Lower lobe of right lung (tissue), 2 donors: ENCODE measurements around the gene COG6. TPM values are rescaled to one million over a fixed set of nuclear protein-coding genes. Genes with fewer than 3 reads are reported as not detected.

Source experiments
- ATAC-seq, 2 donors: fragments of 200-7000 bp; cut with Tn5 transposase; one replicate each; pipeline ENCODE4 v1.9.1; 2020 to 2022; ENCODE audit warnings: mild to moderate bottlenecking in 2 of 2, moderate library complexity in 2 of 2
- DNase-seq: peaks from one replicate; pipeline ENCODE4 v3.0.0-alpha.2; 2020
- H3K27ac ChIP-seq: fragments of 200-600 bp; one replicate; pipeline ENCODE4 v1.8.0; 2022
- H3K27me3 ChIP-seq: fragments of 200-600 bp; one replicate; pipeline ENCODE4 v1.8.0; 2022; ENCODE audit warnings: low read depth
- H3K36me3 ChIP-seq: fragments of 200-600 bp; one replicate; pipeline ENCODE4 v1.8.0; 2022; ENCODE audit warnings: mild to moderate bottlenecking
- H3K4me1 ChIP-seq: fragments of 200-600 bp; one replicate; pipeline ENCODE4 v1.8.0; 2022
- H3K4me3 ChIP-seq: fragments of 200-600 bp; one replicate; pipeline ENCODE4 v1.8.0; 2022; ENCODE audit warnings: mild to moderate bottlenecking
- H3K9me3 ChIP-seq: fragments of 200-600 bp; one replicate; pipeline ENCODE4 v1.8.0; 2022
- intact Hi-C: fragments of 100-400 bp; cut with DNase I; formaldehyde crosslinking; loops from one replicate; pipeline ENCODE4 v1.11.0; 2022
- total RNA-seq: library from RNA; stranded (reverse); fragmentation: NEBNext Ultra II Directional; extraction: Animal tissue kit (Norgen Biotek cat#: 25700); gene quantifications from one replicate; pipeline ENCODE4 v1.2.1, GENCODE V29; 2021
- TF ChIP-seq, protein P1 (sequence below): fragments of 200-600 bp; IDR thresholded peaks from one replicate; pipeline ENCODE4 v1.8.0; 2022; ENCODE audit warnings: antibody characterized with exemption, mild to moderate bottlenecking
- donor health status: DM: no; HTN: yes; CAD: no; lungs with severe emphysema.

Gene COG6
- total RNA-seq, 1 donor from 2014 or later = 28.6 TPM

DNA sequence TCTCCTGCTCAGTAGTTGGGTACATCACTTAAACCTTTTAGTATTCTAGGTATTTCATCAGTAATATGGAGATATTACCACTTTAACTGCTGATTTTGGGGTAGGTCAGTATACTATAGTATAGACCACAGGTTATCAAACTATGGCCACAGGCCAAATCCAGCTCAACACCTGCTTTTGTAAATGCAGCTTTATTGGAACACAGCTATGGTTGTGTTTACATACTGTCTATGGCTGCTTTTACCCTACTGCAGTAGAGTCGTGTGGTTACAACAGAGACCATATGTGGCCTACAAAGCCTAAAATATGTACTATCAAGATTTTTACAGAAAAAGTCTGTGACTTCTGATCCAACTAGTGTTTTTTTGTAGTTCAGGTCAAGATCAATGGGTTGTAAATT lies 10.3 kb downstream of the COG6 start:
- H3K4me1 ChIP-seq = no peaks in the 10 kb centered on the region
- no peaks in the 10 kb centered on the region for H3K9me3 ChIP-seq
- ATAC-seq = no peak
- intact Hi-C loops = no loop called here
- H3K36me3 ChIP-seq = peaks cover 22% of the 10 kb centered on the region
- H3K27me3 ChIP-seq = no peaks in the 10 kb centered on the region
- no peak overlapping the region for H3K4me3 ChIP-seq
- no peak overlapping the region for H3K27ac ChIP-seq
- TF ChIP-seq, protein P1, sequence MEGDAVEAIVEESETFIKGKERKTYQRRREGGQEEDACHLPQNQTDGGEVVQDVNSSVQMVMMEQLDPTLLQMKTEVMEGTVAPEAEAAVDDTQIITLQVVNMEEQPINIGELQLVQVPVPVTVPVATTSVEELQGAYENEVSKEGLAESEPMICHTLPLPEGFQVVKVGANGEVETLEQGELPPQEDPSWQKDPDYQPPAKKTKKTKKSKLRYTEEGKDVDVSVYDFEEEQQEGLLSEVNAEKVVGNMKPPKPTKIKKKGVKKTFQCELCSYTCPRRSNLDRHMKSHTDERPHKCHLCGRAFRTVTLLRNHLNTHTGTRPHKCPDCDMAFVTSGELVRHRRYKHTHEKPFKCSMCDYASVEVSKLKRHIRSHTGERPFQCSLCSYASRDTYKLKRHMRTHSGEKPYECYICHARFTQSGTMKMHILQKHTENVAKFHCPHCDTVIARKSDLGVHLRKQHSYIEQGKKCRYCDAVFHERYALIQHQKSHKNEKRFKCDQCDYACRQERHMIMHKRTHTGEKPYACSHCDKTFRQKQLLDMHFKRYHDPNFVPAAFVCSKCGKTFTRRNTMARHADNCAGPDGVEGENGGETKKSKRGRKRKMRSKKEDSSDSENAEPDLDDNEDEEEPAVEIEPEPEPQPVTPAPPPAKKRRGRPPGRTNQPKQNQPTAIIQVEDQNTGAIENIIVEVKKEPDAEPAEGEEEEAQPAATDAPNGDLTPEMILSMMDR = no peak
- no peak for DNase-seq

DNA sequence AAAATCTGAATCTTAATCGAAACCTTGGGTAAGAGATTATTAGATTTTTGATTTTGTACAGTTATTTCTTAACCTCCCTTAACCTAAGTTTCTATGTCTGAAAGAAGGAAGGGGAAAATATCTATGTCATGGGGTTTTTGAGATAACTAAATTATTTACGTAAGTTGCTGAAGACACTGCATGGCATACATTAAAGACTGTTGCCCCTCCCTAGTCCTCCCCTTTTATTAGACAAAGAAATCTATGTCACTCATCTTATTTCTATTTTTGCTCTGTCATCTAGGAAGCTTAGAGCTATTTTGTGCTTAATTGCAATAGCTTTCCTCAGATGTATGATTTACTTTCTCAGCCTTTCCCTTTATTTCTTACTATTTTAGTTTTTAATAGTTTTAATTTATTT lies 15.0 kb downstream of the COG6 start:
- ATAC-seq (no peak), DNase-seq (no peak)
- Histone ChIP-seq H3K4me1 (no peaks in the 10 kb centered on the region), H3K27ac (no peak overlapping the region), H3K27me3 (no peaks in the 10 kb centered on the region), H3K9me3 (no peaks in the 10 kb centered on the region), H3K36me3 (peaks cover 4% of the 10 kb centered on the region), H3K4me3 (no peak overlapping the region)
- TF ChIP-seq, protein P1 = no peak
- intact Hi-C loops = no loop called here

DNA sequence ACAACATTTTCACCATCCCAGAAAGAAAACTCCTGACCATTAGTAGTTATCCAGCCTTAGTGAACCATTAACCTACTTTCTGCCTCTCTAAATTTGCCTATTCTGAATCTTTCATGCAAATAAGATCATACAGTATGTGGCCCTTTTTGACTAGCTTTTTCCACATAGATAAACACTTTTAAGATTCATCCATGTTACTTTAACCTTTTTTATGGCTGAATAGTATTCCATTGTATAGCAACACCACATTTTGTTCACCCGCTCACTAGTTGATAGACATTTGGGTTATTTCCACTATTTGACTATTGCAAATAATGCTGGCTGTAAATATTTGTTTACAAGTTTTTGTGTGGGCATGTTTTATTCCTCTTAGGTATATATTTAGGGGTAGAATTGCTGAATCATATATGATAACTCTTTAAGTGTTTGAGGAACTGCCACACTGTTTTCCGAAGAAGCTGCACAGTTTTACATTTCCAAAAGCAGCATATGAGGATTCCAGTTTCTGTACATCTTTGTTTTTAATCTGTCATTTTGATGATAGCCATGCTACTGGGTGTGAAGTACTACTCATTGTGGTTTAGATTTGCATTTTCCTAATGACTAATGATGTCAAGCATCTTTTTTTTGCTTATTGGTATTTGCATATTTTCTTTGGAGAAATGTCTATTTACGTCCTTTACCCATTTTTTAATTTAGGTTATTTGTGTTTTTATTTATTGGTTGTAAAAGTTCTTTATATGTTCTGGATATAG lies 17.1 kb downstream of the COG6 start:
- no peaks in the 10 kb centered on the region for H3K9me3 ChIP-seq
- DNase-seq (no peak), ATAC-seq (no peak)
- no peak overlapping the region for H3K4me3 ChIP-seq
- intact Hi-C loops = no loop called here
- TF ChIP-seq, protein P1 = no peak
- no peaks in the 10 kb centered on the region for H3K27me3 ChIP-seq
- H3K4me1 ChIP-seq = no peaks in the 10 kb centered on the region
- H3K36me3 ChIP-seq = no peaks in the 10 kb centered on the region
- no peak overlapping the region for H3K27ac ChIP-seq

DNA sequence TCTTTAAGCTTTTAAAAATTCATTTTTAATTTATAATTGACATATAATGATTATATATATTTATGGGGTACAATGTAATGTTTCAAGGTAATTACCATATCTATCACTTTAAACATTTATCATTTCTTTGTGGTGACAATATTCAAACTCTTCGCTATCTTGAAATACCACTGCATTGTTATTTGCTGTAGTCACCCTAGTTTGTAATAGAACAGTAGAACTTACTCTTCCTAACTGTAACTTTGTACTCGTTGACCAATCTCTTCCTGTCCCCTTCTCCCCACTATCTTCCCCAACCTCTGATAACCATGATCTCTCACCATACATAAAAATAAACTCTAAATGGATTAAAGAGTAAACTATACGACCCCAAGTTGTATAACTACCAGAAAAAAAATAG lies 20.4 kb downstream of the COG6 start:
- Histone ChIP-seq H3K27me3 (no peaks in the 10 kb centered on the region), H3K4me1 (no peaks in the 10 kb centered on the region), H3K27ac (no peak overlapping the region), H3K9me3 (no peaks in the 10 kb centered on the region), H3K4me3 (no peak overlapping the region), H3K36me3 (peaks cover 26% of the 10 kb centered on the region)
- DNase-seq (no peak), ATAC-seq (no peak)
- intact Hi-C loops = no loop called here
- TF ChIP-seq, protein P1 = no peak

DNA sequence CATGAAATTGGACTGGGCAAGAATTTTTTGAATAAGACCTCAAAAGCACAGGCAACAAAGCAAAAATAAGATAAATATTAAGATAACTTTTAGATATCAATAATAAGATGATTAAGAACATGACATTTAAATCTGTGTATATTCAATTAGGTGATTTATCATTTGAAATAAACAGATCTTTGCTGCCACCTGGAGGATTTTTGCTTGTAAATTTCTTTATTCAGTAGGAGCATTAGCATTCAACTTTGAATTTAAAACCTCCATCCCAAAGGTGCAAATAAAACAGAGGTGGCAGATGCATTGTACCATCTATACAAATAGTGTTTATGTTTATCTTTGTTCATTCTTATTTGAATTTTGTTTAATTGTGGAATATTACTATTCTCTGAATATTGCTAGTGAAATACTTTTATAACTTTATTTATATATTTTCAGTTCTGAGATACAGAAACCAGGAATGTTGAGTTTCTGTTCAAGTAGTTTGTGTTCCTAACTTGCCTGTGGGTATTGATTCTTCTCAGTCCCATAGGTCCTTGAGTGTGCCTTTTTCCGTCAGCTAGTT lies 20.9 kb downstream of the COG6 start:
- Histone ChIP-seq H3K27me3 (no peaks in the 10 kb centered on the region), H3K9me3 (no peaks in the 10 kb centered on the region), H3K4me3 (no peak overlapping the region), H3K27ac (no peak overlapping the region), H3K36me3 (peaks cover 31% of the 10 kb centered on the region), H3K4me1 (no peaks in the 10 kb centered on the region)
- no peak for DNase-seq
- intact Hi-C loops = no loop called here
- ATAC-seq = no peak
- TF ChIP-seq, protein P1 = peak; percentile 41
